HFFc6 (cell line): ENCODE measurements around the gene AURKB. TPM values are rescaled to one million over a fixed set of nuclear protein-coding genes. Genes with fewer than 3 reads are reported as not detected.
"Not testable (repeated sequence)": the region's sequence is repeated elsewhere in the genome, so short reads cannot be mapped to it uniquely, and the experiment has no call there.

Experiments used
- DNase-seq: peaks from one replicate; pipeline ENCODE4 v3.0.0-alpha.2; 2018
- H3K27ac Mint-ChIP-seq: 2 replicates; pipeline ENCODE4 v1.8.0; 2020; ENCODE audit warnings: mild to moderate bottlenecking, mixed read lengths
- H3K27me3 Mint-ChIP-seq: 2 replicates; pipeline ENCODE4 v1.8.0; 2021; ENCODE audit warnings: mild to moderate bottlenecking, moderate library complexity, mixed read lengths; ENCODE audit not compliant: insufficient read depth
- H3K36me3 Mint-ChIP-seq: 2 replicates; pipeline ENCODE4 v1.8.0; 2021; ENCODE audit warnings: low read depth, mixed read lengths
- H3K4me1 Mint-ChIP-seq: 2 replicates; pipeline ENCODE4 v1.8.0; 2020; ENCODE audit warnings: low read depth, mixed read lengths
- H3K4me3 Mint-ChIP-seq: 2 replicates; pipeline ENCODE4 v1.8.0; 2020; ENCODE audit warnings: mild to moderate bottlenecking, moderate library complexity, mixed read lengths
- H3K9me3 Mint-ChIP-seq: 2 replicates; pipeline ENCODE4 v1.8.0; 2020; ENCODE audit warnings: mild to moderate bottlenecking, mixed read lengths
- total RNA-seq, 6 experiments: library from RNA; stranded (reverse); fragmentation: NEBNext Ultra II Directional; extraction: Animal tissue kit (Norgen Biotek cat#: 25700); gene quantifications; 2 replicates in 1 of 6; 3 replicates in 5 of 6; pipeline ENCODE4 v1.2.3, GENCODE V29; 2021
- TF ChIP-seq, protein P1 (sequence below): fragments of 200-600 bp; sonication (generic); IDR thresholded peaks from 2 replicates; pipeline ENCODE4 v1.5.0; 2021; ENCODE audit warnings: antibody characterized with exemption, mild to moderate bottlenecking

Gene AURKB
- total RNA-seq, 6 experiments from 2014 or later = 24.5 to 43.4 (median 39.5) TPM

- Mint-ChIP-seq H3K27ac (peak overlapping the region; percentile 100), H3K36me3 (no peaks in the 10 kb centered on the region), H3K4me1 (peaks cover 49% of the 10 kb centered on the region), H3K27me3 (peaks cover 6% of the 10 kb centered on the region), H3K9me3 (no peaks in the 10 kb centered on the region), H3K4me3 (peak overlapping the region; percentile 91)
- peak; percentile 99 for DNase-seq
- TF ChIP-seq, protein P1, sequence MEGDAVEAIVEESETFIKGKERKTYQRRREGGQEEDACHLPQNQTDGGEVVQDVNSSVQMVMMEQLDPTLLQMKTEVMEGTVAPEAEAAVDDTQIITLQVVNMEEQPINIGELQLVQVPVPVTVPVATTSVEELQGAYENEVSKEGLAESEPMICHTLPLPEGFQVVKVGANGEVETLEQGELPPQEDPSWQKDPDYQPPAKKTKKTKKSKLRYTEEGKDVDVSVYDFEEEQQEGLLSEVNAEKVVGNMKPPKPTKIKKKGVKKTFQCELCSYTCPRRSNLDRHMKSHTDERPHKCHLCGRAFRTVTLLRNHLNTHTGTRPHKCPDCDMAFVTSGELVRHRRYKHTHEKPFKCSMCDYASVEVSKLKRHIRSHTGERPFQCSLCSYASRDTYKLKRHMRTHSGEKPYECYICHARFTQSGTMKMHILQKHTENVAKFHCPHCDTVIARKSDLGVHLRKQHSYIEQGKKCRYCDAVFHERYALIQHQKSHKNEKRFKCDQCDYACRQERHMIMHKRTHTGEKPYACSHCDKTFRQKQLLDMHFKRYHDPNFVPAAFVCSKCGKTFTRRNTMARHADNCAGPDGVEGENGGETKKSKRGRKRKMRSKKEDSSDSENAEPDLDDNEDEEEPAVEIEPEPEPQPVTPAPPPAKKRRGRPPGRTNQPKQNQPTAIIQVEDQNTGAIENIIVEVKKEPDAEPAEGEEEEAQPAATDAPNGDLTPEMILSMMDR = no peak
Observed at GRCh38 chr17:8173056-8173870, 37.1 kb downstream of the AURKB start.

DNA sequence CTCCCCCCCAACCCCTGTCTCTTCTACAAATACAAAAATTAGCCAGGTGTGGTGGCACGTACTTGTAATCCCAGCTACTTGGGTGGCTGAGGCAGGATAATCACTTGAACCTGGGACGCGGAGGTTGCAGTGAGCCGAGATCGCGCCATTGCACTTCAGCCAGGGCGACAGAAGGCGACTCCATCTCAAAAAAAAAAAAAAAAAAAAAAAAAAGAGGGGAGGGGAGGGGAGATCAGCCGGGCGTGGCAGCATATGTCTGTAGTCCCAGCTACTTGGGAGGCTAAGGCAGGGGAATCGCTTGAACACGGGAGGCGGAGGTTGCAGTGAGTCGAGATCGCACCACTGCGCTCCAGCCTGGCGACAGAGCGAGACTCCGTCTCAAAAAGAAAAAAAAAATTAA lies 40.2 kb downstream of the AURKB start:
- H3K4me1 Mint-ChIP-seq = peaks cover 30% of the 10 kb centered on the region
- H3K36me3 Mint-ChIP-seq, H3K9me3 Mint-ChIP-seq, H3K27me3 Mint-ChIP-seq, H3K4me3 Mint-ChIP-seq, H3K27ac Mint-ChIP-seq, DNase-seq: not testable (repeated sequence)

- Mint-ChIP-seq H3K27ac (no peak overlapping the region), H3K4me3 (no peak overlapping the region), H3K4me1 (peaks cover 27% of the 10 kb centered on the region), H3K36me3 (no peaks in the 10 kb centered on the region), H3K27me3 (peaks cover 7% of the 10 kb centered on the region), H3K9me3 (no peaks in the 10 kb centered on the region)
- no peak for DNase-seq
- TF ChIP-seq, protein P1 = no peak
Observed at GRCh38 chr17:8167526-8167925, 42.8 kb downstream of the AURKB start.

DNA sequence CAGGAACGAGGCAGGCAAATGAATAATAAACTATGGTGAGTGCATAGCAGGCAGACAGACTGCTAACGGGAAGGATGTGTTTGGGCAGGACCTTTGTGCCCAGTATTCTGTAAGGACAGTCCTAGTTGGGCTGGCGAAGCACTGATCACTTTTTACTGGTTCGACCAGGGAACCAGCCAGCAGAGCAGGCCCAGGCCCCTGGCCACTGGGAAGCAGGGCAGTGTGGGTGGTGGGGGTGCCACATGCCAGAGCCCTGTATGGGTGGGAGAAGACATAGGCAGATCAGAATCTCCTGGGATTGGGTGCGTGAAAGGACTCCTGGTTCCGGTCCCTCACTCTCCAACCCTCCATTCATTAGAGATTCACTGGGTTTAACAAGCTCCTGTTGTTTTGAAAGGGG lies 43.6 kb downstream of the AURKB start:
- no peak for DNase-seq
- Mint-ChIP-seq H3K36me3 (peaks cover 1% of the 10 kb centered on the region), H3K4me3 (no peak overlapping the region), H3K27me3 (peaks cover 7% of the 10 kb centered on the region), H3K27ac (peak overlapping the region; percentile 63; the same call in 1 of the 2 replicates), H3K4me1 (peaks cover 23% of the 10 kb centered on the region), H3K9me3 (no peaks in the 10 kb centered on the region)
- TF ChIP-seq, protein P1 = no peak

DNA sequence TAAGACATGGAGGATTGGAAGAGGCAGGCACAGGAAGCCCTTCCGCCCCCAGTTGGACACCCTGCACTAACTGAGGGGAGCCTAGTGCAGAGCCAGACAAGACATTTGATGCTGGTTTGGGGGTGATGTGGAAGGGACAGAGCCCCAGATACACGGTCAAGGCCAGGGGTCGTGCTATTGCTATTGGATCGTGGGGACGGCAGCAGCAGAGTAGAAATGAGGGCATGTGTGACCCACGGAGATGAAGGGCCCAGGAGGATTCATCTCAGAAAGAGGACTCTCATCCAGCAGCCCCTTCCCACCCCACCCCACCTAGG lies 45.6 kb downstream of the AURKB start:
- H3K4me1 Mint-ChIP-seq = peaks cover 38% of the 10 kb centered on the region
- no peaks in the 10 kb centered on the region for H3K9me3 Mint-ChIP-seq
- H3K4me3 Mint-ChIP-seq = peak overlapping the region; percentile 47; the same call in 1 of the 2 replicates
- H3K36me3 Mint-ChIP-seq = peaks cover 9% of the 10 kb centered on the region
- DNase-seq = no peak
- peak overlapping the region; percentile 97 for H3K27ac Mint-ChIP-seq
- TF ChIP-seq, protein P1 = no peak
- peaks cover 4% of the 10 kb centered on the region for H3K27me3 Mint-ChIP-seq

DNA sequence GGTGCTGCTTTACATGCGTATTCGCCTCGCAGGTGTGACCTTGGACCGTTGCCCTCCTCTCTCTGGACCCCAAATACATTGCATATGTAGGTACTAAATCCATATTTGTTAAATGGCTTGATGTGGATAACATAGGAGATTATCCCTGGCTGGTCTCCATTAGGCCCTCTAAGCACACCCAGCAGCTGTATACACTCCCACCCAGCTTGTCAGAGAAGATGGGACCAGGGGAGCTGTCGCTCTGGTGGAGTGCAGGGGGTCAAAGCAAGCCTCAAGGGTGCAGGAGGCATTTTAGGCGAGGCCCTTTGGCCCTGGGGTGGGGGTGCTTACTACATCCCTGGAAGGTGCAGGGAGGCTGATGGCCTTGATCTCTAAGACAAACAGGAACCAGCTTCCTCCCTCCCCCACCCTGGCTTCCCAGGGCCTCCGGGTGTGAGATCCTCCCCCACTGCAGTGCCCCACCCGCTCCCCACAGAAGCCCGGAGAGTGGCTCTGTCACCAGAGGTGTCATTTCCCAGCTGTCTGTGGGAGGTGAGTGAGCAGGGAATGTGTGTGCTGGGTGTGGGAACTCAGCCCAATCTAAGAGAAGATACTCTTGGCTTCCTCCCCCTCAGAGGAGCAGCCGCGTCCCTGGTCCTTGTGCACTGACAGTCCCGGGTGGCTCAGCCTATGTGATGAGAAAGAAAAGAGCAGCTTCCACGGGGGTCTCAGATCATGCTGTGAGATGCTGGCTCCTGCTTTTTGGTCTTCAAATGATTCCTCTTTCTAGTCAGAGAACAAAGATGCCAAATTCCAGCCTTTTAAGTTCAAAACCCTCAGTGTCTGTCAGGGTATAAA lies 46.2 kb downstream of the AURKB start:
- Mint-ChIP-seq H3K9me3 (no peaks in the 10 kb centered on the region), H3K36me3 (peaks cover 9% of the 10 kb centered on the region), H3K27ac (peak overlapping the region; percentile 97), H3K4me3 (peak overlapping the region; percentile 71), H3K27me3 (peaks cover 4% of the 10 kb centered on the region), H3K4me1 (peaks cover 39% of the 10 kb centered on the region)
- DNase-seq = peak; percentile 43
- TF ChIP-seq, protein P1 = no peak
